ENCODE data around the gene ATRX.
"Not testable (repeated sequence)": the region's sequence is repeated elsewhere in the genome, so short reads cannot be mapped to it uniquely, and the experiment has no call there.

Gene ATRX, protein sequence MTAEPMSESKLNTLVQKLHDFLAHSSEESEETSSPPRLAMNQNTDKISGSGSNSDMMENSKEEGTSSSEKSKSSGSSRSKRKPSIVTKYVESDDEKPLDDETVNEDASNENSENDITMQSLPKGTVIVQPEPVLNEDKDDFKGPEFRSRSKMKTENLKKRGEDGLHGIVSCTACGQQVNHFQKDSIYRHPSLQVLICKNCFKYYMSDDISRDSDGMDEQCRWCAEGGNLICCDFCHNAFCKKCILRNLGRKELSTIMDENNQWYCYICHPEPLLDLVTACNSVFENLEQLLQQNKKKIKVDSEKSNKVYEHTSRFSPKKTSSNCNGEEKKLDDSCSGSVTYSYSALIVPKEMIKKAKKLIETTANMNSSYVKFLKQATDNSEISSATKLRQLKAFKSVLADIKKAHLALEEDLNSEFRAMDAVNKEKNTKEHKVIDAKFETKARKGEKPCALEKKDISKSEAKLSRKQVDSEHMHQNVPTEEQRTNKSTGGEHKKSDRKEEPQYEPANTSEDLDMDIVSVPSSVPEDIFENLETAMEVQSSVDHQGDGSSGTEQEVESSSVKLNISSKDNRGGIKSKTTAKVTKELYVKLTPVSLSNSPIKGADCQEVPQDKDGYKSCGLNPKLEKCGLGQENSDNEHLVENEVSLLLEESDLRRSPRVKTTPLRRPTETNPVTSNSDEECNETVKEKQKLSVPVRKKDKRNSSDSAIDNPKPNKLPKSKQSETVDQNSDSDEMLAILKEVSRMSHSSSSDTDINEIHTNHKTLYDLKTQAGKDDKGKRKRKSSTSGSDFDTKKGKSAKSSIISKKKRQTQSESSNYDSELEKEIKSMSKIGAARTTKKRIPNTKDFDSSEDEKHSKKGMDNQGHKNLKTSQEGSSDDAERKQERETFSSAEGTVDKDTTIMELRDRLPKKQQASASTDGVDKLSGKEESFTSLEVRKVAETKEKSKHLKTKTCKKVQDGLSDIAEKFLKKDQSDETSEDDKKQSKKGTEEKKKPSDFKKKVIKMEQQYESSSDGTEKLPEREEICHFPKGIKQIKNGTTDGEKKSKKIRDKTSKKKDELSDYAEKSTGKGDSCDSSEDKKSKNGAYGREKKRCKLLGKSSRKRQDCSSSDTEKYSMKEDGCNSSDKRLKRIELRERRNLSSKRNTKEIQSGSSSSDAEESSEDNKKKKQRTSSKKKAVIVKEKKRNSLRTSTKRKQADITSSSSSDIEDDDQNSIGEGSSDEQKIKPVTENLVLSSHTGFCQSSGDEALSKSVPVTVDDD (N-terminal part only)

DNA sequence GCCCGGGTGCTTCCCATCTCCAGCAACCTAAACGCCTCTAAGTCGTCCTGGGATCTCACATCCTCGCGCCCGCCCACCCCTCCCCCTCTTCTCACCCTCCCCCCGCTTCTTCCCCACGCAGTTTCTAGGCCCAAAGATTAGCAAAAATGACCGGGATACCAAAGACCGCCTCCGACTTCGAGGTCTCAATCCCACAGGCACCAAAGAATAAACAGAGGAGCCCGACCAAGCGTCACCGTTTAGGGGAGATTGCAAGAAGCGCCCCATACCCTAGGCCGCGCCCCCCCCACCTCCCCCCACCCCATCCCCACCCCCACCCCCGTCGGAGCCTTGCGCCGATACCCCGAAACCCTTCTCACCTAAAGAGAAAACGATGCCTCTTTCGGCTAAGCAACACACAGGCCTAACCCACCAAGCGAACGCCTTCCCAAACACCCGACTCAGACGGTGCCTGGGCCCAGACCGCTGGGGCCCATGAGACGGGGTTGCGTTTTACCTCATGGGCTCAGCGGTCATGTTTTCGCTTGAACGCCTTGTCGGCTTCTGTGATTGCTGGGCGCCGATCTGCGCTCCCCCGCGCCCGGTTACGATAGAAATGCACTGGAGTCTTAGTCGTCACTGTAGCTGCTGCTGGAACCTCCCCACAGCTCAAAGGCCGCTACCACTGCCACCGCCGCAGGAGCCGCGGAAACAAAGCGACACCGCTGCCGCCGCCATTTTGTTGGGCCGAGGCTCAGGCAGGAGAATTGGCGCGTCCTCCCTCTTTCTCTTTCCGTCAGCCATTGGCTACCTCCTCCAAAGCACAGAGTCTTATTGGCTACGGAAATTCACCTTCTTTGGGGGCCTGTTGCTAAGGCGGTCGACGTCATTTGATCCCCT, at the start of gene ATRX:
ATRX (minus strand) TSS at position 731 of the 879 bp plus-strand sequence; CDS start at position 516, 215 bp downstream.
- peak; percentile 75 to 82 (median 77) for DNase-seq

DNA sequence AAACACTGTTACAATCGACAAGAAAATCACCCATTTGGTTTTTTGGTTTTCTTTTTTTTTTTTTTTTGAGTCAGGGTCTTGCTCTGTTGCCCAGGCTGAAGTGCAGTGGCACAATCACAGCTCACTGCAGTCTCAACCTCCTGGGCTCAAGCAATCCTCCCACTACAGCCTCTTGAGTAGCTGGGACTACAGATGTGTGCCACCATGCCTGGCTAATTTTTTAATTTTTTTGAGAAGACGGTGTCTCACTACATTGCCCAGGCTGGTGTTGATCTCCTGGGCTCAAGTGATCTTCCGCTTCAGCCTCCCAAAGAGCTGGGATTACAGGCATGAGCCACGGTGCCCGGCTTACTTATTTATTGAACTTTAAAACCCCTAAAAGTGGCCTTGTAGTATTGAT, 45.5 kb upstream of the ATRX start:
- not testable (repeated sequence) for DNase-seq

DNA sequence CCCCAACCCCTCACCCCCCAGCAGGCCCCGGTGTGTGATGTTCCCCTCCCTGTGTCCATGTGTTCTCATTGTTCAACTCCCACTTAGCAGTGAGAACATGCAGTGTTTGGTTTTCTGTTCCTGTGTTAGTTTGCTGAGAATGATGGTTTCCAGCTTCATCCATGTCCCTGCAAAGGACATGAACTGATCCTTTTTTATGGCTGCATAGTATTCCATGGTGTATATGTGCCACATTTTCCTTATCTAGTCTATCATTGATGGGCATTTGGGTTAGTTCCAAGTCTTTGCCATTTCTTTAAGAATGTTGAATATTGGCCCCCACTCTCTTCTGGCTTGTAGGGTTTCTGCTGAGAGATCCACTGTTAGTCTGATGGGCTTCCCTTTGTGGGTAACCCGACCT, 36.0 kb upstream of the ATRX start:
- not testable (repeated sequence) for DNase-seq

DNA sequence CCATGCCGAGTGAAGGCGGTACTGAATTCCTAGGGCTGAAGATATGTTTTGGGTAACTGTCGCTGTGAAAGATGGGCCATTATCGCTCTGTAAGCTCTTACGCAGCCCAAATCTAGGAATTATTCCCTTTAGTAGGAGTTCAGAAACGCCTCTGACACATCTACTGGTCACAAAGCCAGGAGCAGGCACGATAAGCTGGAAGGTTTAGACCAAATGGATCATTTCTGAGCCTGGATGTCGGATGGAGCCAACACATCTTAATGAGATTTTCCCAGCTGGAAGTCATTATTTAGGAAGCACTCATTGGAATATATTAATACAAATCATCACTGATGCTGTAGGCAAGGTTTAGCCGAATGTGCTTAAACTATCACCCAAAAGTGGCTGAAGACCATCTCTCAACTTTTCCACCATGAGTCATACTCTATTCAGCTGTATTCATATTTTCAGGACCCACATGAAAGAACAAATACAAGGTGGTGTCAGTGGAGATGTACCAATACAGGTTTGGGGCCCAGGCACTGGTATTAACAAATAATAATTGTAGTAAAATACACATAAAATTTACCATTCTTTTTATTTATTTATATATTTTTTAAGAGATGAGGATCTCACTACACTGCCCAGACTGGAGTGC, 34.2 kb upstream of the ATRX start:
- DNase-seq = no peak

DNA sequence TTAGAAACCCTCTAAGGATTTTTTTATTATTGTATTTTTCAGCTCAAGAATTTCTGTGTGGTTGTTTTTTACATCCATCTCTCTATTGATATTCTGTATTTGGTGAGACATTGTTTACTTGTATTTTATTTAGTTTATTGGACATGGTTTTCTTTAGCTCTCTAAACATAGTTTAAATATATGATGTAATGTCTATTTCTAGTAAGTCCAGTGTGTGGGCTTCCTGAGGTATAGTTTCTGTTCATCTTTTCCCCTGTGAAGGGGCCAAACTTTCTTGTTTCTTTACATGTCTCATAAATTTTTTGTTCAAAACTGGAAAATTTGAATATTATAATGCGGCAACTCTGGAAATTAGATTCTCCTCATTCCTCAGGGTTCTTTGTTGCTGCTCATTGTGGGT, 28.2 kb upstream of the ATRX start:
- peak in 1 of 3 donors; percentile 0 for DNase-seq

DNA sequence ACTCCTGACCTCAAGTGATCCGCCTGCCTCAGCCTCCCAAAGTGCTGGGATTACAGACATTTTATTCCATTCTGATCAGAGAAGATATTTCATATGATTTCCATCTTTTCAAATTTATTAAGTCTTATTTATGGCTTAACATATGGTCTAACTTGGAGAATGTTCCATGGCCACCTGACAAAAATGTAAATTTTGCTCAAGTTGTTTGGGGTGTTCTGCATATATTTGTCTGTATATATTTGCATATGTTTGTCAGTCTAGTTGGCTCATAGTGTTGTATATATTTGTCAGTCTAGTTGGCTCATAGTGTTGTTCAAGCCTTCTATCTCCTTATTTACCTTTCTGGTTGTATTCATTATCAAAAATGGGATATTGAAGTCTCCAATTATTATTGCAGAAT, 16.2 kb upstream of the ATRX start:
- DNase-seq = no peak

DNA sequence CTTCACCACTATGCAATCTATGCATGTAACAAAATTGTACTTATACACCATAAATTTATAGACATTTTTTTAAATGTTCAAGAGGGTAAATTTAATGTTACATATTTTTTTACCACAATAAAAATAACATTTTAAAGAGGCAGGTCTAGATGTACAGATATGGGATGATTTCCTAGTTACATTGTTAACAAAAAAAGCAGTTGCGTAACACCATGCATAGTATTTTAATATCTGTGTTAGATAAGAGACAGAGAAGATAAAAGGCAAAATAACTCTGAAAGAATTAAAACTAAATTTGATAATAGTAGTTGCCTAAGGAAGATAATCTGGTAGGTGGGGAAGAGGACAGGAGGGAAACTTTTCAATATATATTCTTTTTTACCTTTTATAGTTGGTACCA, 9.1 kb upstream of the ATRX start:
- DNase-seq = no peak

DNA sequence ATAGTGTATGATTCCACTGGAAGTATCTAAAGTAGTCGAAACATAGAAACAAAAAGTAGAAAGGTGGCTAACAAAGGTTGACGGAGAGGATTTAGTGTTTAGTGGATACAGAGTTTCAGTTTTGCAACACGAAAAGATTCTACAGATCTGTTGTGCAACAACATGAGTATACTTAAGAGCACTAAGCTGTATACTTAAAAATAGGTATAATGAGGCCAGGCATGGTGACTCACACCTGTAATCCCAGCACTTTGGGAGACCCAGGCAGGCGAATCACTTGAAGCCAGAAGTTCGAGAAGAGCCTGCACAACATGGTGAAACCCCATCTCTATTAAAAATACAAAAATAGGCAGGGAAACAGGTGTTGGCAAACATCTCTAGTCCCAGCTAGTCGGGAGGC, 7.9 kb upstream of the ATRX start:
- DNase-seq = no peak

DNA sequence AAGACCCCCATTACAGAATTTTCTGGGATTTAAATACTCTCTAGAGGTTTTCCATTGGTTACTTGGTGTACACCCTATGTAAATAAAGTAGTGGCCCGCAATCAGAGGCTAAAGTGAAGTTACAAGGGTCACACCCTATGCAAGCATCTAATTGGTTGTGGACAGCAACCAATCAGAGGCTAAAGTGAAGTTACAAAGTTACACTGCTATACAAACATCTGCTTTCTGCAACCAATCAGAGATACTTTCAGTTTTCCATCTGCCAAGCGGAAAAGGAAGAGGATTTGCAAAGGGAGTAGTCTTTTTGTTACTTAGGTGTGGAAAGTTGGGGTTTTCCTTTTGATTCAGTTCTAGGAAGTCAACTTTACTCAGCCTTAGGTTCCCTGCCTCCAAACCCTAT, 2.0 kb upstream of the ATRX start:
- peak; percentile 57 to 89 (median 79) for DNase-seq

DNA sequence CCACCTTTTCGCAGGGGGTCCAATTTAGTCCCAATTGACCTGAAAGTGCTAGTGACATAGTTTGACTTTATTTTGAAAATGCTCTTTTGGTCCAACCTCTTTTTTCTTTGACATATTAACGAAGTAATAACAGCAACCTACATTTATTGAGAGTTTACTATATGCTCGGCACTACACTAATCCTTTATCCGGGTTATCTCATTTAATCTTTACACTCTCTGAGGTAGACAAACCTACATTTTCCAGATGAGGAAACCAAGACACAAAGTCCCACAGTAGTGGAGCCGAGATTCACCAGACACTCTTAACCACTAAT, 307 bp upstream of the ATRX start:
- DNase-seq = no peak

DNA sequence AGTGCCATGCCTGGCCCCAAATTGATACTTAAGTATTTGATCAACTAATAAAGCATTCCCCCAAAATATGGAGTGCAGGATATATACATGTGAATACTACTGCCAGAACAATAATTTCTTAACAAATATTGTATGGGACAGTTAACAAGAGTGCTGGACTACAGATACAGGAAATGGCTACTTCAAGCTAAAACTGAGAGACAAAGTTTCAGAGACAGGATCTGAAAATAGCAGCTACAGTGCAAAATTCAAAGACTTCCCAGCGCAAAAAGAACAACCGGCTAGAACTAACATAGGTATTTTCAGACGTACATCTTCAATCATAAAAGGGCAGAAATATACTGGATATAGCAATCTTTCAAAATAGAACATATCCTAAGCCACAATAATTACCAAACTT, 6.3 kb downstream of the ATRX start:
- no peak for DNase-seq

DNA sequence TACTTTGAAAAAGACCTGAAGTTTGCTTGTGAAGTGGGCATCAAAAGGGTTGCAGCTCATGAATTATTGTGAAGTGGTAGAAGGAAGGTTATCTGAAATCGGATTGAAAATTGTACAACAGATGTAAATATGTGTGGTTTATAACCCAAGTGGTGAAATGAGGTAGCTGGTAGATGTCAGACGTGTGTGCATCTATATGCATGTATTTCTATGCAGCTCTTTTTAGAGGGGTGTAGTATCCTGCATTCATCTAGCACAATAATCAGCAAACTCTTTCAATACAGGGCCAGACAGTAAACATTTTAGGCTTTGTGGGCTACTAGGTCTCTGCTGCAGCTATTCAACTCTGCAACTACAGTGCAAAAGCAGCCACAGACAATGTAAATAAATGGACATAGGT, 9.4 kb downstream of the ATRX start:
- DNase-seq = no peak

DNA sequence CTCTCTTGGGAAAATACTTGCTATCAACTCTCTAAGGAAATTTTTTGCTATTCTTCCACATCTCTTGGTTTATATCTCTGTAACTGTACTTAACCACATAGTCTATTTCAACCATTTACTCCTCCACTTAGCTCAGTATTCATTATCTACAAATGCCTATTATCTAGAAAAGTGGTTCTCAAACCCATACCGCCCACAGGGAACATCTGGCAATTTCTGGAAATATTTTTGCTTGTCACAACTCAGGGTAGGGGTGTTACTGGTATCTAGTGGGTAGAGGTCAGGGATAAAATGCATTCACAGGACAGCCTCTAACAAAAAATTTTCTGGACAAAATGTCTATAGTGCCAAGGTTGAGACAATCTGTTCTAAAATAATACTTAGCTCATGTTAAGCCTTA, 14.4 kb downstream of the ATRX start:
- DNase-seq = no peak

DNA sequence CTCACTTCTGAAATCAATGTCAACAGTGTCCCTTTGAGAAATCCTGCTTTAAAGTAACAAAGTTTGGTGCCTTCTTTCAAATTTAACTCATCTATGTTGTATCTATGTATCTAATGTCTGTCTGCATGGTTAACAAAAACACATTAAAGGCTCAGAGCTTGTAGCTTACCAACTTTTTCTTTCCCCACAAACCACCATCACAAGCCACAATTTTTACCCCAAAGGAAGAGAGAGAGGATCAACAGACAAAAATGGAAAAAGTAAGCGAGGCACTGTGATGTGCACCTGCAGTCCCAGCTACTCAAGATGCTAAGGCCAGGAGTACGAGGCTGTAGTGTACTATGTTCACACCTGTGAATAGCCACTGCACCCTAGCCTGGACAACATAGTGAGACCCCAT, 17.2 kb downstream of the ATRX start:
- DNase-seq = no peak

DNA sequence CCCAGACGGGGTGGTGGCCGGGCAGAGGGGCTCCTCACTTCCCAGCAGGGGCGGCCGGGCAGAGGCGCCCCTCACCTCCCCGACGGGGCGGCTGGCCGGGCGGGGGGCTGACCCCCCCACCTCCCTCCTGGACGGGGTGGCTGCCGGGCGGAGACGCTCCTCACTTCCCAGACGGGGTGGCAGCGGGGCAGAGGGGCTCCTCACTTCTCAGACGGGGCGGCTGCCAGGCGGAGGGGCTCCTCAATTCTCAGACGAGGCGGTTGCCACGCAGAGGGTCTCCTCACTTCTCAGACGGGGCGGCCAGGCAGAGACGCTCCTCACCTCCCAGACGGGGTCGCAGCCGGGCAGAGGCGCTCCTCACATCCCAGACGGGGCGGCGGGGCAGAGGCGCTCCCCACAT, 19.8 kb downstream of the ATRX start:
- not testable (repeated sequence) for DNase-seq

DNA sequence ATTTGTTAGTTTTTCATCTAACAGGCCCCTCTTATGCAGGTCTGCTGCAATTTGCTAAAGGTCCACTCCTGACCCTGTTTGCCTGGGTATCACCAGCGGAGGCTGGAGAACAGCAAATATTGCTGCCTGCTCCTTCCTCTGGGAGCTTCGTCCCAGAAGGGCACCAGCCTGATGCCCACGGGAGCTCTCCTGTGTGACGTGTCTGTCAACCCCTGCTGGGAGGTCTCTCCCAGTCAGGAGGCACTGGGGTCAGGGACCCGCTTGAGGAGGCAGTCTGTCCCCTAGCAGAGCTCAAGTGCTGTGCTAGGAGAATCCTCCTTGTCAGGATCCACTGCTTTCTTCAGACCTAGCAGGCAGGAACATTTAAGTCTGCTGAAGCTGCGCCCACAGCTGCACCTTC, 30.5 kb downstream of the ATRX start:
- no peak for DNase-seq

DNA sequence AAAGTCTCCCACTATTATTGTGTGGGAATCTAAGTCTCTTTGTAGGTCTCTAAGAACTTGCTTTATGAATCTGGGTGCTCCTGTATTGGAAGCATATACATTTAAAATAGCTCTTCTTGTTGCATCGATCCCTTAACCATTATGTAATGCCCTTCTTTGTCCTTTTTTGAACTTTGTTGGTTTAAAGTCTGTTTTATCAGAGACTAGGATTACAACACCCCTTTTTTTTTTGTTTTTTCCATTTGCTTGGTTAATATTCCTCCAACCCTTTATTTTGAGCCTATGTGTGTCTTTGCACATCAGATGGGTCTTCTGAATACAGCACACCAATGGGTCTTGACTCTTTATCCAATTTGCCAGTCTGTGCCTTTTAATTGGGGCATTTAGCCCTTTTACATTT, 32.1 kb downstream of the ATRX start:
- DNase-seq = not testable (repeated sequence)

DNA sequence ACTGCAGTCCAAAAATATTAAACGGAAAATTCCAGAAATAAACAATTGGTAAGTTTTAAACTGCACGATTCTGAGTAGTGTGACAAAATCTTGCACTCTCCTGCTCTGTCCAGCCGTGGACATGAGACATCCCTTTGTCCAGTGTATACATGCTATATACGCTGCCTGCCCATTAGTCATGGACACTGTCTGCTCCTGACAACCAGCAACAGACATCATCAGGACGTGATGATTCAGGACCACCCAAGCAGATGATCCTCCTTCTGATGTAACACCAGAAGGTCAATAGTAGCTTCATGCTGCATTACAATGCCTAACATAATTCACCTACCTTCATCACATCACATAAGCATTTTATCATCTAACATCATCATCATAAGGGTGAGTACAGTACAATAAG, 36.3 kb downstream of the ATRX start:
- DNase-seq = no peak

DNA sequence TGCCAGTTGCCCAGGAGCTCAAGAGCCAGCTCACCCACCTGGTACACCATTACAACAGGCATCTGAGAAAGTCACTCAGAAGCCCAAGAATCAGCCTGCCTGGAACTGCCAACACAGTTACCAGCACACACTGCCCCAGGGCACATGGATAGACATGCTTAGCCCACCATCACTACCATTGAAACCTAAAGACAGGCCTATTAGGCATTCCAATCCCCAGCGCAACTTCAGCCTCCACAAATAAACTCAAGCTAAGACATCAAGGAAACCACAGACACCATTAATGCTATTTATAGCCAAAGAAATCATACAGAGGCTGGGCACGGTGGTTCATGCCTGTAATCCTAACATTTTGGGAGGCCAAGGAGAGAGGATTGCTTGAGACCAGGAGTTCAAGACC, 42.3 kb downstream of the ATRX start:
- DNase-seq = no peak

DNA sequence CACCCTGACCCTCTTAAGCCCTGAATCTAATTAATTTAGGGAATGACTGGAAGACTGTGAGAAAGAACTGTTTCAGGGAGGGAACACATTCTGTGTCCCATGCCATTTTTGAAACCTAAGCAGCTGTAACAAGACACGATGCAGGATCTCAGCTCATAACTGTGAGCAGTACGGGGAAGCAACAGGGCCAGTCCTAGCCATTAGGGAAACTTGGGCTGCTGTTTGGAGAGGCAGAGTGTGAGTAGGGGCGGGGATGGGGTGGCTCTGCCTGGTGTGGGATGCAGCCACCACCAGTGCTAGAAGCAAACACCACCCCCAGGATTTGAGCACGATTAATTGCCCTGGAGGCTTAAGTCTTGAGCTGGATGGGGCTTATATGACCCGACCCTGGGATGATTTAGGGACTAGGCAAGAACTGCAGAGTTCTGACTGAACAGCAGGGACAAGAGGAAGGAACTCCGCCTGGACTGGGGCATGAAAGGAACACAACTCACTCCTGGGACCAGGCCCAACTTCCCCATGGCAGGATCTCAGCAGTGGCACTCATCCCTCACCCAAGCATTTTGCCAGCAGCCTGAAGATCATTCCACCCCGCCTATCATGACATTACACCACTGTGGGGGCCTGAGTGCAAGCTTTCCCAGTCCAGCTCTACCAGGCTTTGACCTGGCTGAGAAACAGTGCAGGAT, 43.1 kb downstream of the ATRX start:
- DNase-seq = peak in 1 of 3 donors; percentile 28

DNA sequence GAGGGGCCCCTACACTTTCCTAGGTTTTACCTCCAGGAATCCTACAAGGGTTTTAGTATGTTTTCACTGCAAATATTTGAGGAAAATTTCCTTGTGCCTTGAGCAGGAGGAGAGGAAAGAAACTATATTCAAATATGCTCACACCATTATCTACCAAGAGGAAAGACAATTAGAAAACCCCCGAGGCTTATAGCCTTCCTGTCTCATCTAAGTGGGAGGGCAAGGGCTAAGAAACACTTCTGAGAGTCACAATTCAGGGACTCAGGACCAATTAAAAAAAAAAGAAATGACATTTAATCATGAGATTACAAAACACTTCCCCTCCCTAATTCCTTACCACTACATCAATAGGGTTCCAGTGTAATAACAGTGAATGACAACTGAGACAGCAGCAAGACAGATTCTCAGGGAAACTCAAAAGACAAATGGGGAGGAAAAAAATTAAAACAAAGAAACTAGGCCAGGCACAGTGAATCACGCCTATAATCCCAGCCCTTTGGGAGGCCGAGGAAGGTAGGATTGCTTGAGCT, 45.6 kb downstream of the ATRX start:
- no peak for DNase-seq
